Caco-2 (cell line): Measurements from ENCODE around the gene TBX21. TPM values are rescaled to one million over a fixed set of nuclear protein-coding genes. Genes with fewer than 3 reads are reported as not detected.

Experiments
- BruUV-seq: library from RNA; stranded (reverse); fragments of 400-500 nt; replicated peaks from 2 replicates; lab custom pipeline; 2021; lab: Mats Ljungman, UMichigan
- CTCF ChIA-PET: fragments of 300-600 bp; sonication (Branson Sonifier 250); formaldehyde crosslinking; loops from one replicate; lab custom pipeline; 2022; ENCODE audit warnings: antibody characterized with exemption; lab: Charles Lee
- POLR2A ChIA-PET: fragments of 300-600 bp; sonication (Branson Sonifier 250); formaldehyde crosslinking; loops from one replicate; lab custom pipeline; 2022; ENCODE audit warnings: antibody characterized with exemption; lab: Charles Lee
- DNase-seq, 2 experiments: peaks; one replicate each; pipeline versions ENCODE4 v3.0.0 to v3.0.0-alpha.2; 2020 to 2022
- H3K27me3 ChIP-seq: replicated peaks from 2 replicates; pipeline ENCODE4 v1.6.0; 2011; ENCODE audit warnings: low read length; ENCODE audit not compliant: control insufficient read depth, insufficient read depth
- H3K36me3 ChIP-seq: 2 replicates; pipeline ENCODE4 v1.5.1; 2011; ENCODE audit warnings: low read length; ENCODE audit not compliant: control insufficient read depth, insufficient read depth
- H3K4me1 ChIP-seq: fragments of 250-450 bp; sonication (Bioruptor Pico); 2 replicates; pipeline ENCODE4 v1.5.1; 2020; ENCODE audit warnings: mild to moderate bottlenecking
- H3K4me3 ChIP-seq: 2 replicates; pipeline ENCODE4 v1.5.1; 2011; ENCODE audit warnings: low read depth, mild to moderate bottlenecking, control low read depth, low read length
- H3K9me3 ChIP-seq: fragments of 250-450 bp; sonication (Bioruptor Pico); 2 replicates; pipeline ENCODE4 v1.5.1; 2020; ENCODE audit warnings: mild to moderate bottlenecking, moderate library complexity
- H3K27ac Mint-ChIP-seq: one replicate; pipeline ENCODE4 v1.8.0; 2022; ENCODE audit warnings: mixed read lengths; ENCODE audit not compliant: unreplicated experiment
- H3K27me3 Mint-ChIP-seq: one replicate; pipeline ENCODE4 v1.8.0; 2022; ENCODE audit warnings: mixed read lengths; ENCODE audit not compliant: insufficient read depth, unreplicated experiment
- H3K36me3 Mint-ChIP-seq: one replicate; pipeline ENCODE4 v1.8.0; 2022; ENCODE audit warnings: mild to moderate bottlenecking, mixed read lengths; ENCODE audit not compliant: insufficient read depth, unreplicated experiment
- H3K4me1 Mint-ChIP-seq: one replicate; pipeline ENCODE4 v1.8.0; 2022; ENCODE audit warnings: low read depth, mixed read lengths; ENCODE audit not compliant: unreplicated experiment
- H3K4me3 Mint-ChIP-seq: one replicate; pipeline ENCODE4 v1.8.0; 2022; ENCODE audit warnings: mild to moderate bottlenecking, moderate library complexity, mixed read lengths; ENCODE audit not compliant: unreplicated experiment
- H3K9me3 Mint-ChIP-seq: one replicate; pipeline ENCODE4 v1.8.0; 2022; ENCODE audit warnings: mixed read lengths; ENCODE audit not compliant: unreplicated experiment
- intact Hi-C: fragments of 100-400 bp; cut with micrococcal nuclease; formaldehyde crosslinking; loops from one replicate; pipeline ENCODE4 v1.10.0; 2022; ENCODE audit not compliant: unreplicated experiment
- total RNA-seq: library from RNA; stranded (reverse); gene quantifications from 2 replicates; pipeline ENCODE4 v1.2.3, GENCODE V29; 2022
- TF ChIP-seq, protein P1 (sequence below), 2 experiments: fragments of 200-600 bp in 1 of 2; IDR thresholded peaks; 1 replicate in 1 of 2; 2 replicates in 1 of 2; pipeline versions ENCODE4 v1.5.1 to v1.8.0; 2011 to 2022; ENCODE audit warnings: antibody characterized with exemption in 1 of 2, control low read depth in 1 of 2, inconsistent platforms in 1 of 2, low read depth in 1 of 2, low read length in 1 of 2, mild to moderate bottlenecking in 1 of 2, moderate library complexity in 1 of 2; ENCODE audit not compliant: insufficient read depth in 1 of 2, severe bottlenecking in 1 of 2, unreplicated experiment in 1 of 2

The TBX21 gene
- total RNA-seq, 1 experiment from 2014 or later, result not detected

DNA sequence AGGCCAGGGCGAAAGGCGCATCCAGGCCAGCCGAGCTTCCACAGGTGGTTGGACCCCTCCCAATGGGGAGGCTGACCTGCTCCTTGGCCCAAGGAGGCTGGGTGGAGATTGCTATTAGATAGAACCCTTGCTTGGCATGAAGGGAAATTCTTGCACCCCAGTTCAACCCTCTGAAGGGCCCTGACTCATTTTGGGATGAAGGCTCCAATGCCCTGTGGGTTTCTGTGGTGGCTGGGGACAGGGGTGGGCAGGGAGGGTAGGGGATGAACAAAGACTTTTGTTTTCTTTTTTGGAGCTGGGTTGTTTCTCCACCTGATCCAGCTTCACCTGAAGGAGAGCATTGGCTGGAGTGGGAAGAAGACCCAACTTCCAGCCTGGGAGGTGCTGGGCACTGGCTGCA lies 16.7 kb upstream of the TBX21 start:
- H3K27ac Mint-ChIP-seq, result no peak overlapping the region
- POLR2A ChIA-PET, result no interaction called here
- CTCF ChIA-PET, result no interaction called here
- H3K36me3 Mint-ChIP-seq, result no peaks in the 10 kb centered on the region
- H3K4me1 Mint-ChIP-seq, result peaks cover 6% of the 10 kb centered on the region
- no peaks in the 10 kb centered on the region for H3K9me3 ChIP-seq
- DNase-seq, result no peak
- intact Hi-C loops, result no loop called here
- H3K9me3 Mint-ChIP-seq, result no peaks in the 10 kb centered on the region
- no peak overlapping the region for H3K4me3 ChIP-seq
- H3K36me3 ChIP-seq, result no peaks in the 10 kb centered on the region
- H3K27me3 Mint-ChIP-seq, result peaks cover 46% of the 10 kb centered on the region
- peaks cover 3% of the 10 kb centered on the region; the same call in 1 of the 2 replicates for H3K27me3 ChIP-seq
- H3K4me3 Mint-ChIP-seq, result no peak overlapping the region
- H3K4me1 ChIP-seq, result peaks cover 8% of the 10 kb centered on the region; the same call in 1 of the 2 replicates
- no TSS peak for BruUV-seq
- TF ChIP-seq, protein P1, sequence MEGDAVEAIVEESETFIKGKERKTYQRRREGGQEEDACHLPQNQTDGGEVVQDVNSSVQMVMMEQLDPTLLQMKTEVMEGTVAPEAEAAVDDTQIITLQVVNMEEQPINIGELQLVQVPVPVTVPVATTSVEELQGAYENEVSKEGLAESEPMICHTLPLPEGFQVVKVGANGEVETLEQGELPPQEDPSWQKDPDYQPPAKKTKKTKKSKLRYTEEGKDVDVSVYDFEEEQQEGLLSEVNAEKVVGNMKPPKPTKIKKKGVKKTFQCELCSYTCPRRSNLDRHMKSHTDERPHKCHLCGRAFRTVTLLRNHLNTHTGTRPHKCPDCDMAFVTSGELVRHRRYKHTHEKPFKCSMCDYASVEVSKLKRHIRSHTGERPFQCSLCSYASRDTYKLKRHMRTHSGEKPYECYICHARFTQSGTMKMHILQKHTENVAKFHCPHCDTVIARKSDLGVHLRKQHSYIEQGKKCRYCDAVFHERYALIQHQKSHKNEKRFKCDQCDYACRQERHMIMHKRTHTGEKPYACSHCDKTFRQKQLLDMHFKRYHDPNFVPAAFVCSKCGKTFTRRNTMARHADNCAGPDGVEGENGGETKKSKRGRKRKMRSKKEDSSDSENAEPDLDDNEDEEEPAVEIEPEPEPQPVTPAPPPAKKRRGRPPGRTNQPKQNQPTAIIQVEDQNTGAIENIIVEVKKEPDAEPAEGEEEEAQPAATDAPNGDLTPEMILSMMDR (IDR thresholded peaks at IDR 0.05; ENCODE audit: insufficient read depth in 1 of 2, low read depth in 1 of 2, low read length in 1 of 2, severe bottlenecking in 1 of 2, unreplicated experiment in 1 of 2), result no peak

DNA sequence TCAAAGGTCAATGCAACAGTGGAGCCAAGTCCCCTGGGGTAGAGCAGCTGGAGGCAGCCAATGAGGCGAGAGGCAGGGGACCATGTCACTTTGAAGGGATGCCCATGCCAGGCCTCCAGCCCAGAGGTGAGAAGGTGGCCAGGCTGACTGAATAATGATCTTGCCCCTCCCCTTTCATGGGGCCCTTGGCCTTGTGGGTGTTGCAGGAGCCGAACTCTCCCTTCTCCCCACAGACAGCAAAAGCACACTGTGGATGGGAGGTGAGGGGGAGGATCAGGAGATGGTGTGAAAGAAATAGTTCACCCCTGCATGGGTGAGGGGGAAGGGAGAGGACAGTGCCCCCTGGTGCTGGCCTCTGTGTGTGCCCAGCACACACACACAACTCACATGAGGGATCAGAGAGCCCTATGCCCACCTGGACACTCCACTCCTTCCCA lies 15.8 kb upstream of the TBX21 start:
- H3K36me3 Mint-ChIP-seq, result no peaks in the 10 kb centered on the region
- ChIA-PET CTCF (interaction anchor here (0.6 to 1.8 kb wide), 5 partner anchors 15 to 174 kb away, joined by 3 to 9 read pairs (median 6); partner anchors contain the start of gene TBX21), POLR2A (no interaction called here)
- H3K27ac Mint-ChIP-seq, result no peak overlapping the region
- no peak for DNase-seq
- Histone ChIP-seq H3K36me3 (no peaks in the 10 kb centered on the region), H3K27me3 (peaks cover 9% of the 10 kb centered on the region), H3K4me3 (no peak overlapping the region), H3K9me3 (no peaks in the 10 kb centered on the region), H3K4me1 (peaks cover 10% of the 10 kb centered on the region; the same call in 1 of the 2 replicates)
- intact Hi-C loops, result loop anchor here (1.0 kb wide), 1 partner anchor 18 kb away; no protein-coding TSS in a partner anchor
- peaks cover 48% of the 10 kb centered on the region for H3K27me3 Mint-ChIP-seq
- TF ChIP-seq, protein P1 (IDR thresholded peaks at IDR 0.05; ENCODE audit: insufficient read depth in 1 of 2, low read depth in 1 of 2, low read length in 1 of 2, severe bottlenecking in 1 of 2, unreplicated experiment in 1 of 2), result peak; percentile 55 to 64
- H3K9me3 Mint-ChIP-seq, result no peaks in the 10 kb centered on the region
- peaks cover 6% of the 10 kb centered on the region for H3K4me1 Mint-ChIP-seq
- BruUV-seq, result no TSS peak
- H3K4me3 Mint-ChIP-seq, result no peak overlapping the region

DNA sequence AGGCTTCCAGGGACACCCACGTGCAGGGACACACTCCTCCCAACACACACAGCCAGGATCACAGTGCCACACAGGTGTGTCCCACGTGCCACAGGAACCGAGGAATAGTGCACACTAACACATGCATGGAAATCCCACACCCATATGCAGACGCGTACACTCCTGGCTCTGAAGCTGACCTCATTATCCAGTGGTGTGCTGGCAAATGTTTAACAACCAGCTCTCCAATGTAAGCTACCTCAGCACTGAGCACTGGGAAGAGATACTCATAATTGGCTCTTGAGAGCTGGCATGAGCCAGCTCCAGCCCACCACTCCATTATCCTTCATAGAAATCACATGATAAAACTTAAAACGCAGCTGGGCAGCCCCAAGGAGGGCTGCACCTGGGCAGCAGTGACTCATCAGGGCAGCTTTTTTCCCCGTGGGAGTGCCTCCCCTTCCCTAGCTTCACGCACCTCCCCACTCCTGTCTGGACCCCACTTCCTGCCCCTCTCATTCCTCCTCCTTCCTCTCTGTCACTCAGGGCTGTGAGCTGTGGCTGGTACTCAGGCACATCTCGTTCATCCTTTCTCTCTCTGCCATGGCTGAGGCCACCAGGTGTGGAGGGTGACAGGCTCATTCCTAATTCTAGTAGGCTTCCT lies 14.9 kb upstream of the TBX21 start:
- intact Hi-C loops, result loop anchor here (1.0 kb wide), 1 partner anchor 19 kb away; no protein-coding TSS in a partner anchor
- no peaks in the 10 kb centered on the region for H3K9me3 ChIP-seq
- peaks cover 10% of the 10 kb centered on the region; the same call in 1 of the 2 replicates for H3K4me1 ChIP-seq
- CTCF ChIA-PET, result interaction anchor here (1.0 to 1.8 kb wide), 6 partner anchors 11 to 113 kb away, joined by 3 to 9 read pairs (median 6); partner anchors contain the start of genes LRRC46, MRPL10 and TBX21
- POLR2A ChIA-PET, result no interaction called here
- Mint-ChIP-seq H3K27ac (no peak overlapping the region), H3K36me3 (no peaks in the 10 kb centered on the region), H3K4me3 (no peak overlapping the region), H3K27me3 (peaks cover 44% of the 10 kb centered on the region), H3K9me3 (no peaks in the 10 kb centered on the region), H3K4me1 (peaks cover 6% of the 10 kb centered on the region)
- H3K27me3 ChIP-seq, result peaks cover 9% of the 10 kb centered on the region
- DNase-seq, result no peak
- no peak overlapping the region for H3K4me3 ChIP-seq
- H3K36me3 ChIP-seq, result no peaks in the 10 kb centered on the region
- TF ChIP-seq, protein P1 (IDR thresholded peaks at IDR 0.05; ENCODE audit: insufficient read depth in 1 of 2, low read depth in 1 of 2, low read length in 1 of 2, severe bottlenecking in 1 of 2, unreplicated experiment in 1 of 2), result no peak
- BruUV-seq, result no TSS peak
